Brain microvascular endothelial cell (primary cell): ENCODE results near the gene PRKN.

Source experiments
- DNase-seq: peaks from one replicate; pipeline ENCODE4 v3.0.0-alpha.2; 2020
- H3K27ac ChIP-seq: fragments of 250-450 bp; sonication (Bioruptor Pico); 2 replicates; pipeline ENCODE4 v1.5.1; 2020; ENCODE audit warnings: mild to moderate bottlenecking, moderate library complexity
- H3K27me3 ChIP-seq: fragments of 250-450 bp; sonication (Bioruptor Pico); replicated peaks from 2 replicates; pipeline ENCODE4 v1.5.1; 2020; ENCODE audit warnings: mild to moderate bottlenecking
- H3K36me3 ChIP-seq: fragments of 250-450 bp; sonication (Bioruptor Pico); replicated peaks from 2 replicates; pipeline ENCODE4 v1.5.1; 2020; ENCODE audit warnings: mild to moderate bottlenecking
- H3K4me3 ChIP-seq: 2 replicates; pipeline ENCODE4 v1.5.1; 2011; ENCODE audit warnings: low read depth, mild to moderate bottlenecking, control low read depth, low read length, moderate library complexity
- in situ Hi-C: cut with HindIII; loops from 2 replicates; pipeline ENCODE4 v1.10.0; 2017; ENCODE audit warnings: low sequenced_read_pairs, low pct_ligation_motif_present
- TF ChIP-seq, protein P1 (sequence below): IDR thresholded peaks from 2 replicates; pipeline ENCODE4 v1.5.1; 2011; ENCODE audit warnings: low read depth, mild to moderate bottlenecking, moderate library complexity, low read length, control low read depth, inconsistent platforms; ENCODE audit errors: missing control alignments

Gene PRKN

DNA sequence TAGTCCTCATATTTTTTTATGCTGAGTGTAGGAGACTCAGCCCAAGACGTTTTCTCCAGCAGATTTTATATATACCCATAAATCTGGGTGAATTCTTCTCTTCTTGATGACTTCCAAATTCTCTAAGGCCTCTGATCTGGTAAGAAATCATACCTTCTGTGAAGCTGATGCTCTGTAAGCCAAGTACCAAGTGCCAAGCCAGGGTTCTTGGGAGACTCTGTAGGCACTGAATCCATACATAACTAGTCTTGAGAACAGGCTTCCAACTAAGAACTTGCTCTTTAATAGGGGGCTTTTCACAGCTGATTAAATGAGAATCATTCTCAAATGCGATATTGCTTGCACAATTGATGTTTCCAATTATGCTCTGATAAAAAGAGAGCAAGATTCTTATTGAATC lies 87.6 kb downstream of the PRKN start:
- in situ Hi-C loops: no loop called here
- Histone ChIP-seq H3K36me3 (no peaks in the 10 kb centered on the region), H3K27ac (no peak overlapping the region), H3K4me3 (no peak overlapping the region), H3K27me3 (no peaks in the 10 kb centered on the region)
- no peak for DNase-seq
- TF ChIP-seq, protein P1, sequence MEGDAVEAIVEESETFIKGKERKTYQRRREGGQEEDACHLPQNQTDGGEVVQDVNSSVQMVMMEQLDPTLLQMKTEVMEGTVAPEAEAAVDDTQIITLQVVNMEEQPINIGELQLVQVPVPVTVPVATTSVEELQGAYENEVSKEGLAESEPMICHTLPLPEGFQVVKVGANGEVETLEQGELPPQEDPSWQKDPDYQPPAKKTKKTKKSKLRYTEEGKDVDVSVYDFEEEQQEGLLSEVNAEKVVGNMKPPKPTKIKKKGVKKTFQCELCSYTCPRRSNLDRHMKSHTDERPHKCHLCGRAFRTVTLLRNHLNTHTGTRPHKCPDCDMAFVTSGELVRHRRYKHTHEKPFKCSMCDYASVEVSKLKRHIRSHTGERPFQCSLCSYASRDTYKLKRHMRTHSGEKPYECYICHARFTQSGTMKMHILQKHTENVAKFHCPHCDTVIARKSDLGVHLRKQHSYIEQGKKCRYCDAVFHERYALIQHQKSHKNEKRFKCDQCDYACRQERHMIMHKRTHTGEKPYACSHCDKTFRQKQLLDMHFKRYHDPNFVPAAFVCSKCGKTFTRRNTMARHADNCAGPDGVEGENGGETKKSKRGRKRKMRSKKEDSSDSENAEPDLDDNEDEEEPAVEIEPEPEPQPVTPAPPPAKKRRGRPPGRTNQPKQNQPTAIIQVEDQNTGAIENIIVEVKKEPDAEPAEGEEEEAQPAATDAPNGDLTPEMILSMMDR: no peak

DNA sequence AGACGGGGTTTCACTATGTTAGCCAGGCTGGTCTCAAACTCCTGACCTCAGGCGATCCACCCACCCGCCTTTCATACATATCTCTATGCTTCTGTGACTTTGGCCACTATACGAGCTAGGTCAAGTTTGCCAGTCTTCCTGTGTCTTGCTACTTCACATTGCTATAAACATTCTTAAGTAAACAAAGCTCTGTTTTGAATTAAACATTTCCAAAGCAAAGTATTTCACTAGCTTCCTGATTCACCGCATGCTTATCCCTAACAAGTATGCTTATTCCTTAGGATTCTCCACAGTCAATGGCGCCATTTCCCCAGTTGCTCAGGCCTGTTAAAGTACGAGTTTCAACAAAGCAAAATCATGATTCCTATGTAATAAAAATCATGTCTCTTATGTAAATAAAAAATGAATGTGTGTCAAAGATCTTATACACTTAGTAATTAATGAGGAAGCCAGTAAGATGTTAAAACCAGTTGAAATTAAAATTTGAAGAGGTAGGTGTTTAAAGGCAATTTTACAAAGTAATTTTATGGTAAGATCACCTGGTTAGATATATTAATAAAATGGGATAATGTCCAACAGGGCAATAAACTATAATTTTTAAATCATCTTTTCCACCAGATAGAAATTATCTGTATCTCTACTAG lies 88.5 kb downstream of the PRKN start:
- Histone ChIP-seq H3K27ac (no peak overlapping the region), H3K4me3 (no peak overlapping the region), H3K36me3 (no peaks in the 10 kb centered on the region), H3K27me3 (no peaks in the 10 kb centered on the region)
- DNase-seq: no peak
- TF ChIP-seq, protein P1: no peak
- in situ Hi-C loops: no loop called here

DNA sequence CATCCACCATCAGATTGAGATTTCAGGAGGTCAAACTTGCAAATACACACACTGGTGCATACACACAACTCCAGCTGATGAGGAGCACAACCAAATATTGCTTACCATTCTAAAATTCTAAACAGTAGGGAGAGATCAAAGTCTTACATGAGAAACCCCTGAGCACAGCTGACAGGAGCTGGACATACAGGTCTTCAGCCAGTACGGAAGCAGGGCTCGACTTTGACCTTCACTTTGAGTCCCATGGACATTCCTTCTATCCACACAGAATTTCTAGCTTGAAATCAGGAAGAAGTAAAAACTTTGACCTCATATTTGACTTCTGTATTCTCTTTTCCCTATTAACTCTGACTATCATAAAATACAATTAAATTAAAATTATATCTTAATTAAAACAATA lies 90.2 kb downstream of the PRKN start:
- TF ChIP-seq, protein P1: no peak
- Histone ChIP-seq H3K27me3 (no peaks in the 10 kb centered on the region), H3K36me3 (no peaks in the 10 kb centered on the region), H3K27ac (no peak overlapping the region), H3K4me3 (no peak overlapping the region)
- DNase-seq: no peak
- in situ Hi-C loops: no loop called here

DNA sequence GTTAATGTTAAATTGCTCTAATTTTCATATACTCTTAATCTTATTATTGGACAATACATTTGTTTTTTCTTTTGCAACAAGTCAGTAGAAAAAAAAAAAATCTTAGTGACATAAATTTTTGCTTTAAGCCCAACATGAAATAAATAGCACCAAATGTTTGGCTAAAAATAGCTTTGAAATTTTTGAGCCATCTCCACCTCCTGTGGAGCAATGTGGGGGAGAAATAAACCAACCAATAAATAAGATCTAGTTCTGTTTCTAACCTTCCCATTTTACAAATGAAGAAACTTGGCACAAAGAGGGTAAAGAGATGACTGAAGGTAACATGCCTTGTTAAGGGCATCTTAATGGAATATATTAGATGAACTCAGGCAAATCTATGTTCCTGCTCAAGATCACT lies 91.4 kb downstream of the PRKN start:
- Histone ChIP-seq H3K4me3 (no peak overlapping the region), H3K27ac (no peak overlapping the region), H3K36me3 (no peaks in the 10 kb centered on the region), H3K27me3 (no peaks in the 10 kb centered on the region)
- in situ Hi-C loops: no loop called here
- no peak for DNase-seq
- TF ChIP-seq, protein P1: no peak

DNA sequence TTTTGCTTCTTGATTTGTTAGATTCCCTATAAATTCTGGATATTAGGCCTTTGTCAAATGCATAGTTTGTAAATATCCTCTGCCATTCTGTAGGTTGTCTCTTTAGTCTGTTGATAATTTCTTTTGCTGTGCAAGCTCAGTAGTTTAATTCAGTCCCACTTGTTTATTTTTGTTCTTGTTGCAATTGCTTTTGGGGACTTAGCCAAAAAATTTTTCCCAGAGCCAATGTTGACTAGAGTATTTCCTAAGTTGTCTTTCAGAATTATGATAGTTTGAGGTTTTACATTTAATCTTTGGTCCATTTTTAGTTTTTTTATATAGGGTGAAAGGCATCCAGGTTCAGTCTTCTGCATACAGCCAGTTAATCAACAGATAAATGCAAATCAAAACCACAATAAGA lies 96.0 kb downstream of the PRKN start:
- Histone ChIP-seq H3K36me3 (no peaks in the 10 kb centered on the region), H3K27me3 (no peaks in the 10 kb centered on the region), H3K27ac (no peak overlapping the region), H3K4me3 (no peak overlapping the region)
- in situ Hi-C loops: no loop called here
- TF ChIP-seq, protein P1: no peak
- DNase-seq: no peak

DNA sequence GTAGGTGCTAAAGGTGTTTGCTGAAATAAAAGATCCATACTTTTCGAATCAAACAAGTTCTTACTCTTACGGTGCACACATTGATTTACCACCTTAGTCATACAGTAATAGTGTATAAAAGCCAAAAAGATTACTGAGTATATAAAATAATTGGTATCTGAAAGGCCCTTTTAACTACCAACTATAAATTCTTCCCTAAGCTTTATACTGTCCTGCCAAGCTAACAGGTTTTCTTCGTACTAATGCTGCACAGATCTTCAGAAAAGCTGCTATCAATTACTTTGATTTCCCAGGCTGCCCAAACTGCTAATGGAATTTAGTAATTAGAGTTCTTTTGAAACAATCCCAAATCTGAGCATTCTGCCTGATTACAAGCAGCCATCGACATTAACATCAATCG lies 97.5 kb downstream of the PRKN start:
- H3K4me3 ChIP-seq: no peak overlapping the region
- H3K27ac ChIP-seq: no peak overlapping the region
- in situ Hi-C loops: no loop called here
- TF ChIP-seq, protein P1: no peak
- no peak for DNase-seq
- no peaks in the 10 kb centered on the region for H3K36me3 ChIP-seq
- no peaks in the 10 kb centered on the region for H3K27me3 ChIP-seq
